Glomerular visceral epithelial cell (primary cell): ENCODE data around the gene CCPG1.
A peak's percentile ranks its signal among the peaks of the same experiment; 100 is the strongest.
"Not testable (repeated sequence)": the region's sequence is repeated elsewhere in the genome, so short reads cannot be mapped to it uniquely, and the experiment has no call there.

Experiments used
- DNase-seq: peaks from one replicate; pipeline ENCODE4 v3.0.0-alpha.2; 2016; ENCODE audit errors: extremely low spot score

CCPG1 gene, protein sequence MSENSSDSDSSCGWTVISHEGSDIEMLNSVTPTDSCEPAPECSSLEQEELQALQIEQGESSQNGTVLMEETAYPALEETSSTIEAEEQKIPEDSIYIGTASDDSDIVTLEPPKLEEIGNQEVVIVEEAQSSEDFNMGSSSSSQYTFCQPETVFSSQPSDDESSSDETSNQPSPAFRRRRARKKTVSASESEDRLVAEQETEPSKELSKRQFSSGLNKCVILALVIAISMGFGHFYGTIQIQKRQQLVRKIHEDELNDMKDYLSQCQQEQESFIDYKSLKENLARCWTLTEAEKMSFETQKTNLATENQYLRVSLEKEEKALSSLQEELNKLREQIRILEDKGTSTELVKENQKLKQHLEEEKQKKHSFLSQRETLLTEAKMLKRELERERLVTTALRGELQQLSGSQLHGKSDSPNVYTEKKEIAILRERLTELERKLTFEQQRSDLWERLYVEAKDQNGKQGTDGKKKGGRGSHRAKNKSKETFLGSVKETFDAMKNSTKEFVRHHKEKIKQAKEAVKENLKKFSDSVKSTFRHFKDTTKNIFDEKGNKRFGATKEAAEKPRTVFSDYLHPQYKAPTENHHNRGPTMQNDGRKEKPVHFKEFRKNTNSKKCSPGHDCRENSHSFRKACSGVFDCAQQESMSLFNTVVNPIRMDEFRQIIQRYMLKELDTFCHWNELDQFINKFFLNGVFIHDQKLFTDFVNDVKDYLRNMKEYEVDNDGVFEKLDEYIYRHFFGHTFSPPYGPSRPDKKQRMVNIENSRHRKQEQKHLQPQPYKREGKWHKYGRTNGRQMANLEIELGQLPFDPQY

DNA sequence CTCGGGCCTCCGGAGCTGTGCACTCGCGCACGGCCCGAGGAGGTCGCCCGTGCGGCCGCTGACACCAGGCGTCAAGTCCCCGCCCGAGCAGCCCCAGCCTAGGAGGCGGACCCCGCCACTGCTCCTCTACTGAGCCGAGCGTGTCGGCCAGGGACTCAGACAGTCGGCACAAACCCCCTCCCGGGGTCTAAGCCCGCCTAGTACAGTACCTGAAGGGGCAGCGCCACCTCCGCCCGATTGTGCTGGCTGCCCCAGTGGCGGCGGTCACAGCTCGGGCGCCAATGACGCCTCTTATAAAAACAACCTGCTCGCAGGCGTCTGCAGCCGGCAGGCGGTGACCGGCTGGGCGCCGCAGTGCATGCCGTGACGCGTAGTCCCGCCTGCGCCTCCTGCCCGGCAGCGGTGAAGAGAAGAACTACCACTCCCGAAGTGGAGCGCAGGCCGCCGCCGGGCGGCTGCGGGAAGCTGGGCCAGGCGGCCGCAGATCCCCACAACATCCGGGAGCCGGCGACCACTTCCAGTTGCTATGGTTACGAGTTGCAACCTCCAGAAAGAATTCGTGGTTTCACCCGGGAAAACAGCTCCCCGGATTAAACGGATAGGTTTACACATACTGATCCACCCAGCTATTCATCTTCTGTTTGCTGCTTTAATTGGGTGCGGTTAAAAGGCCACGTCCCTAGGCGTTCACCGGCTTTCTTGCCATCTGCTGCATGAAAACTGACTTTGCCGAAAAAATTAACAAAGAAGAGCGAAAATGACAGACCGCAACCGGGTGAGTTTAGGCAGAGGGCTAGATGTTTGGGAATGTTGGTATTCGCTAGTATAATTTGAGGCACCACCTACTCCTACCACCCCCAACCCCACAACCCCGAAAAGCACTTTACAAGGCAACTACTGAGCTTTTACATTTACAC lies at the start of gene CCPG1, which contains the start of gene PIERCE2:
TSS of gene CCPG1 (minus strand) at position 348 of the 917 bp plus-strand sequence. CDS start 18,935 bp downstream, outside the sequence.
TSS of gene PIERCE2 (plus strand) at position 484 of the 917 bp plus-strand sequence. CDS start at position 758, 274 bp downstream.
- peak; percentile 97 for DNase-seq

DNA sequence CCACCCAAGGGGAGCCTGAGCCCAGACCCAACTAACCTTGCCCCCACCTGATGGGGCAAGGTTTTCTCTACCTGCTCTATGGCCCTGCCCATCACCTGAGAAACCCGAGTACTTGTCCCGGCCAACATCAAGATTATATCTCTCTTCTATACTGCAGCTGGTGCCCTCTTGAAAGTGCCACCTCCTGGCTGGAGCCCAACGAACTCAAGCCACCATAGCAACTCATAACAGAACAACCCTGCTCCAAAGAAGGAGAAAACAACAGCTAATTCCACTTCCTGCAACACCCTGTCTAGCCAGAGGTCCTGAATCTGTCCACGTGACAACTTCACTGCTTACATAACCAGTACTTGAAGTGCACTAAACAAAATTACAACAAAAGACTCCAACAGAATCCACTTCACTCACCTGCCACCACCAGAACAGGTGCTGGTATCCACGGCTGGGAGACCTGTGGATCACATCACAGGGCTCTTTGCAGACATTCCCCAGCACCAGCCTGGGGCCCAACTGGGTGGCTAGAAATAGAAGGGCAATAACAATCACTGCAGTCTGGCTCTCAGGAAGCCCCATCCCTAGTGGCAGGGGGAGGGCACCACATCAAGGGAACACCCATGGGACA lies 49.4 kb upstream of the CCPG1 start:
- no peak for DNase-seq

DNA sequence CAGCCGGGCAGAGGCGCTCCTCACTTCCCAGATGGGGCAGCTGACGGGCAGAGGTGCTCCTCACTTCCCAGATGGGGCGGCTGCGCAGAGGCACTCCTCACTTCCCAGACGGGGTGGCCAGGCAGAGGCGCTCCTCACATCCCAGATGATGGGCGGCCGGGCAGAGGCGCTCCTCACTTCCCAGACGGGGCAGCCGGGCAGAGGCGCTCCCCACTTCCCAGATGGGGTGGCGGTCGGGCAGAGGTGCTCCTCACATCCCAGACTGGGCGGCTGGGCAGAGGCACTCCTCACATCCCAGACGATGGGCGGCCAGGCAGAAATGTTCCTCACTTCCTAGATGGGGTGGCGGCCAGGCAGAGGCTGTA lies 38.9 kb upstream of the CCPG1 start:
- not testable (repeated sequence) for DNase-seq

DNA sequence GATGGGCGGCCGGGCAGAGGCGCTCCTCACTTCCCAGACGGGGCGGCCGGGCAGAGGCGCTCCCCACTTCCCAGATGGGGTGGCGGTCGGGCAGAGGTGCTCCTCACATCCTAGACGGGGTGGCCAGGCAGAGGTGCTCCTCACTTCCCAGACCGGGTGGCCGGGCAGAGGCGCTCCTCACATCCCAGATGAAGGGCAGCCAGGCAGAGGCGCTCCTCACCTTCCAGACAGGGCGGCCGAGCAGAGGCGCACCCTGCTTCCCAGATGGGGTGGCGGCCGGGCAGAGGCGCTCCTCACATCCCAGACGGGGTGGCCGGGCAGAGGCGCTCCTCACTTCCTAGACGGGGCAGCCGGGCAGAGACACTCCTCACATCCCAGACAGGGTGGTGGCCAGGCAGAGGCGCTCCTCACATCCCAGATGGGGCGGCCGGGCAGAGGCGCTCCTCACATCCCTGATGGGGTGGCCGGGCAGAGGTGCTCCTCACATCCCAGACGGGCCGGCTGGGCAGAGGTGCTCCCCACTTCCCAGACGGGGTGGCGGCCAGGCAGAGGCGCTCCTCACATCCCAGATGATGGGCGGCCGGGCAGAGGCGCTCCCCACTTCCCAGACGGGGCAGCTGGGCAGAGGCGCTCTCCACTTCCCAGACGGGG lies 38.3 kb upstream of the CCPG1 start:
- not testable (repeated sequence) for DNase-seq

DNA sequence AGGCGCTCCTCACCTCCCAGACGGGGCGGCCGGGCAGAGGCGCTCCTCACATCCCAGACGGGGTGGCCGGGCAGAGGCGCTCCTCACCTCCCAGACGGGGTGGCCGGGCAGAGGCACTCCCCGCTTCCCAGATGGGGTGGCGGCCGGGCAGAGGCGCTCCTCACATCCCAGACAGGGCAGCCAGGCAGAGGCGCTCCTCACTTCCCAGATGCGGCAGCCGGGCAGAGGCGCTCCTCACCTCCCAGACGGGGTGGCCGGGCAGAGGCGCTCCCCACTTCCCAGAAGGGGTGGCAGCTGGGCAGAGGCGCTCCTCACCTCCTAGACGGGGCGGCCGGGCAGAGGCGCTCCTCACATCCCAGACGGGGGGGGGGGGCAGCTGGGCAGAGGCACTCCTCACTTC lies 37.8 kb upstream of the CCPG1 start:
- not testable (repeated sequence) for DNase-seq

DNA sequence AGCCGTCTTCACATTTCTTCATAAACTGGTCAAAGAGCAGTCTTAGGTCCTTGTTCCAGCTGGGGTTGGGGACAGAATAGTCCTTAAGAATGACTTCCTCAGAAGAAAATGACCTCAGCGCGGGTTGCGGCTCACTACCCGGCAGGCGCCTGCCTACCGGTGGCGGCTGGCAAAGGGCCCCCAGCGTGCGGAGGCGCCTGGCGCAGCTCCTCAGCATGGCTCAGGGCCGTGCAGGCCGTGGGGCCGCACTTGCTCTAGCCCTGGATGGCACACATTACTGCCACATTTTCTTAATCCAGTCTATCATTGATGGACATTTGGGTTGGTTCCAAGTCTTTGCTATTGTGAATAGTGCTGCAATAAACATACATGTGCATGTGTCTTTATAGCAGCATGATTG lies 35.0 kb upstream of the CCPG1 start:
- not testable (repeated sequence) for DNase-seq

DNA sequence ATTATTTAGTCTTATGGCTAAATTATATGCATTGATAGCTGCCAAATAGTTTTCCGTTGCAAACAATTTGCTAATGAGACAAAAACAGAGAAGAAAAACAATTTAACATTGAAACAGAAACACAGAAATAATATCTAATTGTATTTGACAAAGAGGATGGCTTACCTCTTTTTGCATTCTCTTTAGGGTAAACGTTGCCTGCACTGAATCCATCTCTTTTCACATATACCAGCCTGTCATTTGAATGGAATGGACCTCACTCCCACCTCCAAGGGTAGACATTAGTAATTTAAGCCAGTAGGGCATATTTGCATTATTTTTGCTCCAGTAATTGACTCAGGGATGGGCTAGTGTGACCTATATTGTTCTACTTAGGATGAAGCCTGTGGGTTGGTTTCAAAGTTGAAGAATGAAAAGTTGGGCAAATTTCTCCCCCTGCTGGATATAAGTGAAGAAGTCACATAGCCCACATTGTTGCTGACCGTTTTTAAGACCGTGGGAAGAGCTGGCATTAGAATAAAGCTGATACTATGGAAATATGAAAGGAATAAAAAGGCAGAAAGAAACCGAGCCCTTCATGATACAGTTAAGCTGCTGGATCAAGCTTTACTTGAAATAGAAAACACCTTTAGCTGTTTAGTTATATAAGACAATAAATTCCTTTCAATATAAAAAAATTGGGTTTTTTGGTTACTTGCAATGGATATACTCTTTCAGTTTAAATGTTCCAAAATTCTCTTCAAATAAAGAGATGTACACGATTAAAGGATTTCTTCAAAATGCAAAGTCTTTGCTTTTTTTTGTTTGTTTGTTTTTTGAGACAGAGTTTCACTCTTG lies 27.0 kb upstream of the CCPG1 start:
- peak; percentile 54 for DNase-seq

DNA sequence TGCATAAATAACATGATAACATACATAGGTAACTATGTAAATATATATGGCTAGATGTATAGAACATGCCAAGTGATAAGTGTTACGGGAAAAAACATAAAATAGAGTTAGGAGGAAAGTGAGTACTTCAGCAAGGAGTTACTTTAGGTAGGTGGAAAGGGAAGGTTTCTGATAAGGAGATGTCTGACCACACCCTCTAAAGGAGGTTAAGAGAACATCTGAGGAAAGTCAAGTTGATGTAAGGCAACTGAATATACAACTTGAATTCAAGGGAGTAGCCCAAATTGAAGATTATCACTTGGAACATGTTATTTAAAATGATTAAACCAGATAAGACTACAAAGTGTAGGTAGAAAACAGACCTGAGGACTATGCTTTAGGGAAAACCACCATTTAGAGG lies 13.9 kb upstream of the CCPG1 start:
- DNase-seq = no peak

DNA sequence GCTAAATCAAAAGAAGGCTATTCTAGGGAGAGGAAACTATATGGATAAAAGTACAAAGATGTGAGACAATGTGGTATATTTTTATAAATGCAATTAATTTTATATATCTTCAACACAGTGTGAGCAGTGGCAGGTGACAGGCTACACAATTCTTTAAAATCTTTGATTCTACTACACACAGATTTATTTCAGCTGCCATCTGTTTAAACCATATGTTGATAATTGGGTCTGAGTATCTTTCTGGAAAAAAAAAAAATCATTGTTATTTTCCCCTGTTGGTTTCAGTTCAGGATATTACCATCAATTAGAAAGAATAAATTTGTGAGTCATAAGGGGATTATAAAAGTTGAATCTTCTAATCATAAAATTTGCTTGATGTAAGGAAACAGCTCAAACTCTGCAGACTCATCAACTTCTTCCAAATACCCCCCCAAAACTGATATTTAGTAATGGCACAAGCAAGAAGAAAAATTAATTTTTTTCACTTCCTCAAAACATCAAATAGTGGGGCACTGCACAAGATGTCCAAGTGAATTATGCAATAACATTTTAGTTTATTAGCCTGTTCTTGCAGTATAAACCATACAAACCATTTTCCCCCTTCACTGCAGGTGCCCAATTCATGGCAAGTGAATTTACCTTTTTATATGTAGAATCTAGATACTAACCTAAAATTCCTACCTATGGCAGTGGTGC lies 12.2 kb upstream of the CCPG1 start:
- DNase-seq = no peak

DNA sequence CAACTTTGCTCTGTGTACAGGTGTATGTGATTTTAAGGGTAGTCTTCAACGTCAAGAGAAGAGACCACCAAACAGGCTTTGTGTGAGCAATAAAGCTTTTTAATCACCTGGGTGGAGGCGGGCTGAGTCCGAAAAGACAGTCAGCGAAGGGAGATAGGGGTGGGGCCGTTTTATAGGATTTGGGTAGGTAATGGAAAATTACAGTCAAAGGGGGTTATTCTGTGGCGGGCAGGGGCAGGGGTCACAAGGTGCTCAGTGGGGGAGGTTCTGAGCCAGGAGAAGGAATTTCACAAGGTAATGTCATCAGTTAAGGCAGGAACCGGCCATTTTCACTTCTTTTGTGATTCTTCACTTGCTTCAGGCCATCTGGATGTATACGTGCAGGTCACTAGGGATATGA lies 9.5 kb upstream of the CCPG1 start:
- not testable (repeated sequence) for DNase-seq

DNA sequence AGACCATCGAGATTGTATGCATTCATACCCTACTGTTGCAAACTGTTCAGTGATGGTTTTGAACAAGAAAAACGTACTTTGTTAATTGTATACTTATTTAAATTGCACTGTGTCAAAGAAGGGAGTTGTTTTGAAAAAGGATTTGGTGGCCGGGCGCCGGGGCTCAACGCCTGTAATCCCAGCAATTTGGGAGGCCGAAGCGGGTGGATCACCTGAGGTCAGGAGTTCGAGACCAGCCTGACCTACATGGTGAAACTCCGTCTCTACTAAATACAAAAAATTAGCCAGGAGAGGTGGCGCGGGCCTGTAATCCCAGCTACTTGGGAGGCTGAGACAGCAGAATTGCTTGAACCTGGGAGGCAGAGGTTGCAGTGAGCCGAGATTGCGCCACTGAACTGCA lies 817 bp upstream of the CCPG1 start:
- not testable (repeated sequence) for DNase-seq

DNA sequence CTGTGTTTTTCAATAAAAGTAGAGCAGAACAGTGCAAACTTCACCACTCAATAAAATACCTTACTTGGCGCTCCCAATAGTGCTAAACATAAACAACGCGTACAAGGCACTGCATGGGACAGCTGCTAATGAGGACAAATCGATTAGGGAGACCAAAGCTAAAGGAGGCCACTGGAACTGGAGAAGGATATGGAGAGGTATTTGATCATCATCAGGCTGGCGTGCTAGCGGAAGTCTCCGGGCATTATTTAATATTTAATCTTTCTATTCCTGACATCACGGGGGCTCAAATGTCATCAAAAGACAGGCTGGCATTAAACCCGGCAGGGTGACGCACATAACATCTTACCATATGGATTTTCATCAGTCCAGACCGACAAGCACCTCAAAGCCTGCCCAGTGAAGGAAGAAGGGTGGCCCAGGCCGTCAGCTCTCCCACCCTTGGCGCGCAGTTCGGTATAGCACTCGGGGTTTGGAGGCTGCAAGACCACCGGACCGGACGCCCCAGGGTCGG lies 604 bp downstream of the CCPG1 start:
- no peak for DNase-seq

DNA sequence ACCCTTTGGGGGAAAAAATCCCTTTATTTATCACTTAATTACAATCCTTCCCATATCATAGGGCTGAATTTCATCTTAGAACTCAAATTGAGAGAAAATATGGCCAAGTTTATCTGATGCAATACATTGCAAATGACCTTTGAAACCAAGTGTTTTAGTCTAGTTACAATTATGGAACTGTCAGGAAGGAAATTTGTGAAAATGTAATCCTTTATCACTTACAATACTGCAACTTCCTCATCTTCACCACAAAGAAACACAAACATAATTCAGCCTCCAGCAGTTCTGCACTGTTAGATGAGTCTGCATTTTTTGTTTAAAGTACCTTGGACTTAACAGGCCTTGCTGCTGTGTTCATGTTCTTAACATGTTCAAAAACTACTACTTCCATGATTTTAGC lies 4.6 kb downstream of the CCPG1 start:
- no peak for DNase-seq

DNA sequence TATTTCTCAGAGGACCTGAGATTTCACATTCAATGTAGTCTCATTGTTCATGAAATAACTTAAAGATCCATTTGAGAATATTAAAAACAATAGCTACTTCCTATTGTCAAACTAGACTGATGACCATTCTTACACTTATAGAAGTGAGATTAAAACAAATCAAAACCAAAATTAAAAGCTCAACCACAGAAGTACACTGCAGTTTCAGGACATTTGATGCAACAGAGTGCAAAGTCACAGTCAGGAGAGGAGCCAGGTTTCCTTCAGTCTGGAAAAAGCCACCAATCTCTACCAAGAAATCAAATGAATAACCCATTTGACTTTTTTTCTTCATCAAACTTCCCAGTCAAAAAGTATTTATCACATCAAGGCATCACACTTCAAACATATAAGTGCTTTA lies 5.5 kb downstream of the CCPG1 start:
- no peak for DNase-seq

DNA sequence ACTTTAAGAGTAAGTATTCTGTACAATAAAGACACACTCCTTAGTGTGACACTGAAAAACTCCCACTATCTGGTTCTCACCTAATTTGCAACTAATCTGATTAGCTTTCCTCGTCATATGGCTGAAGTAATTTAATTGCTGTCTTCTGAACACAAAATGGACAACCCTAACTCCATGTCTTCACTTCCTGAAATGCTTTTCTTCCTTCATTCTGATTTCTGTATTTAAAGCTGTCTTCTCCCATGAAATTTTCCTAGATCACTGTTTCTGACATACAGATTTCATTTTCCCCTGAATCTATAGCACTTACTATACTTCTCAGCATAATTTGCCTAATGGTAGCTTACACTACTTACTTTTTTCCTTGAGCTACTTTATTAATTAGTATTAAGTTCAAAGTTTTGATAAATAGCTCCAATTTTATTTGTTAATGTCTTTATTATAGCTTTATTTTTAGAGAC lies 6.3 kb downstream of the CCPG1 start:
- DNase-seq = no peak

DNA sequence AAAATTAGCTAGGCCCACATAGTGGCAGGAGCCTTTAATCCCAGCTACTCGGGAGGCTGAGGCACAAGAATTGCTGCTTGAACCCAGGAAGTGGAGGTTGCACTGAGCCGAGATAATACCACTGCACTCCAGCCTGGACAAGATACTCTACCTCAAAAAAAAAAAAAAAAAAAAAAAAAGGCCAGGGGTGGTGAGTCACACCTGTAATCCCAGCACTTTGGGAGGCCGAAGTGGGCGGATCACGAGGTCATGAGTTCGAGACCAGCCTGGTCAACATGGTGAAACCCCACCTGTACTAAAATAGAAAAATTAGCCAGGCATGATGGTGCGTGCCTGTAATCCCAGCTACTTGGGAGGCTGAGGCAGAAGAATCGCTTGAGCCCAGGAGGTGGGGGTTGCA lies 8.1 kb downstream of the CCPG1 start:
- DNase-seq = not testable (repeated sequence)

DNA sequence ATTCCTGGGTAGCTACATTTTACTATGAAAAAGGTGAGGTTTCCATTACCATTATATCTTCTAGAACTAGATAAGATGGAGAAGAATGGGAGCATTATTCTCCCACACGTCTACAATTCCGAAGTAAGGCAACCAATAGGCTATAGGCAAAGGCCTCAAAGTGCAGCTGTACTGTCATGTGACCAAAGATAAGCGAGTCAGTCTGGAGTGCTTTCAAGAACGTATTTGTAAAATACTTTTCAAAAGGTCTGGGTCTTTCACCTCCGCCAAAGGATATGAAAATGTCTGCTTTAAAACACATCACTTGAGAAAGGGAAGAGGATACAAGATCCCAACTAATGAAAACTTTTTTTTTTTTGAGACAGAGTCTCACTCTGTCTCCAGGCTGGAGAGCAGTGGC lies 9.9 kb downstream of the CCPG1 start:
- no peak for DNase-seq

DNA sequence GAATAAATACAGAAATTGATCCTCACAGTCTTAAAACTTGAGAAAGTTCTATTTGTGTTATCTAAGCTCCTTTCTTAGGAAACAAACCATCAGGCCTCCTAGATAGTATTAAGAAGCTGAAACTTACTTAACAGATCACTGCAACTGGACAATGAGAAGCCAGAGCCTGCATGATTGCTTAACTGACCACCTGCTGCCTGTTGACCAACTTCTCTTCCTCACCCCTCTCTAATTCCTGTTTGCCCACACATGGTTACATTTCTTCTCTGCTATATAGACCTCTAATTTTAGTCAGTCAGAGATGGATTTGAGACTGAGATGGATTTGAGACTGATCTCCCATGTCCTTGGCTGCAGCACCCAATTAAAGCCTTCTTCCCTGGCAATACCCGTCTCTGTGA lies 13.5 kb downstream of the CCPG1 start:
- DNase-seq = no peak

DNA sequence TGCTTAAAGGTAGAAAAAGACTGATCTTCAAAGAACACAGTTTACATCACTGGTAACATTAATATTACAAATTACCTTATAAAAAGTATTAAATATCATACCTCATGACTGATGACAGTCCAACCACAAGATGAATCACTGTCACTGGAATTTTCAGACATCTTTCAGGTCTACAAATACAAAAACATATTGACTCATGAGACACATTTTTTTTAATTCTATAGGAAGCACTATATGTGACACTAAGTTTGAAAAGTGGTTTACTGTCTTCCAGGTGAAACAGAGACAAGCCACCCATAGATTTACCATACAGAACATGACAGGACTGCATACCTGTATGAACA lies 18.9 kb downstream of the CCPG1 start:
- peak; percentile 33 for DNase-seq
